Activated T-cell treated with anti-CD3 and anti-CD28 coated beads for 24 hours (primary cell): ENCODE results near the gene PXDN.
"Not testable (repeated sequence)": the region's sequence is repeated elsewhere in the genome, so short reads cannot be mapped to it uniquely, and the experiment has no call there.

Experiments
- DNase-seq: peaks from one replicate; pipeline ENCODE4 v3.0.0-alpha.2; 2020; ENCODE audit warnings: low read depth

PXDN gene

GRCh38 chr2:1741851-1742250 lies 2.5 kb downstream of the PXDN start:
- DNase-seq, result no peak

GRCh38 chr2:1740716-1741589 lies 3.4 kb downstream of the PXDN start:
- no peak for DNase-seq

- DNase-seq, result no peak
These were observed 4.2 kb downstream of the PXDN start for GRCh38 chr2:1739961-1740715.

DNA sequence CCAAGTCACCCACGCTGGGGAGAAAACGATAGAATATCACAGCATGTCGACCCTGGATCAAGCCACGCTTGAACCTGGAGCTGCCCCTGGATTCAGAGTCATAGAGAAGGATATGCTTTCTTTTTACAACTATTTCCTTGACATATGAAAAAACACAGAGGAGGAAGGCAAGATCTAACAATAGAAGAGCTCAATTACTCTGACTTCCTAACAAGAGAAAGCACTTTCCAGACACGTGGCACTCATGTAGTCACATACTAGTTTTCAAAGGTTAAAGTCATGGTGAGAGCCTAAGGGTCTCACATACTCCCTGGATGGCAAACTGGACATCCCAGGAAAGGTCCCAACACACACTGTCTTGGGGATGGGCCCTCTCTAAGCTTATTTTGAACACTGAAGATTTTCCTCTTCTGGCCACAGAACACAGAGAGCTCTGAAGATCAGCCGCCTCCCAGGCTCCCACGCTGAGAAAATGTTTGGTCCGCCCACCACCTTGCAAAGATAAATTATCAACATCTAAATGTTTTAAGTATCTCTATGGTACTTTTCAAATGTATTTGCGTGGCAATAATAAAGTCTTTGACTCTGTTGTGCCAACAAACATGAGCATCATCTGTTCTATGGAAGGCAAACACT lies 4.9 kb downstream of the PXDN start:
- DNase-seq, result no peak

GRCh38 chr2:1738646-1739302 lies 5.5 kb downstream of the PXDN start:
- DNase-seq, result no peak

- no peak for DNase-seq
These were observed 6.2 kb downstream of the PXDN start for GRCh38 chr2:1738163-1738562.

GRCh38 chr2:1736997-1737480 lies 7.3 kb downstream of the PXDN start:
- no peak for DNase-seq

DNA sequence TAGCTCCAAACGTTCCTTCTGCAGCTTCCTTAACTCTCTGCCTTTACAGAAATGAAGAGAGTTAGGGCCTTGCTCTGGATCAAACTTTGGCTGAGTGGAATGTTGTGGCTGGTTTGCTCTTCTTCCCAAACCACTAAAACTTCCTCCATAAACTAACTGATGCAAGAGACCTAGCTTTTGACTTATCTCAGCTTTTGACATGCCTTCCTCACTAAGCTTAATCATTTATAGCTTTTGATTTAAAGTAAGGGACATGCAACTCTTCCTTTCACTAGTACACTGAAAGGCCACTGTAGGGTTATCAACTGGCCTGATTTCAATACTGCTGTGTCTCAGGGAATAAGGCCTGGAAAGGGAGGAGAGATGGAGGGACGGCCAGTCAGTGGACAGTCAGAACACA lies 8.3 kb downstream of the PXDN start:
- no peak for DNase-seq

DNA sequence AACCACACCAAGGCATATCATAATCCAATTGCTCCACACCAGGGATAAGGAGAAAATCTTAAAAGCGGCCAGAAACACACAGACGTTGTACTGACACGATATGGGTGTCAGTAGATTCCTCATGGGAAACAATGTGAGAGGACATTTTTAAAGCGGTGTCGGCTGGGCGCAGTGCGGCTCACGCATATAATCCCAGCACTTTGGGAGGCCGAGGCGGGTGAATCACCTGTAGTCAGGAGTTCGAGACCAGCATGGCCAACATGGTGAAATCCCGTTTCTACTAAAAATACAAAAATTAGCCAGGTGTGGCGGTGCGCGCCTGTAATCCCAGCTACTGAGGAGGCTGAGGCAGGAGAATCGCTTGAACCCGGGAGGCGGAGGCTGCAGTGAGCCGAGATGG lies 11.0 kb downstream of the PXDN start:
- DNase-seq, result not testable (repeated sequence)

DNA sequence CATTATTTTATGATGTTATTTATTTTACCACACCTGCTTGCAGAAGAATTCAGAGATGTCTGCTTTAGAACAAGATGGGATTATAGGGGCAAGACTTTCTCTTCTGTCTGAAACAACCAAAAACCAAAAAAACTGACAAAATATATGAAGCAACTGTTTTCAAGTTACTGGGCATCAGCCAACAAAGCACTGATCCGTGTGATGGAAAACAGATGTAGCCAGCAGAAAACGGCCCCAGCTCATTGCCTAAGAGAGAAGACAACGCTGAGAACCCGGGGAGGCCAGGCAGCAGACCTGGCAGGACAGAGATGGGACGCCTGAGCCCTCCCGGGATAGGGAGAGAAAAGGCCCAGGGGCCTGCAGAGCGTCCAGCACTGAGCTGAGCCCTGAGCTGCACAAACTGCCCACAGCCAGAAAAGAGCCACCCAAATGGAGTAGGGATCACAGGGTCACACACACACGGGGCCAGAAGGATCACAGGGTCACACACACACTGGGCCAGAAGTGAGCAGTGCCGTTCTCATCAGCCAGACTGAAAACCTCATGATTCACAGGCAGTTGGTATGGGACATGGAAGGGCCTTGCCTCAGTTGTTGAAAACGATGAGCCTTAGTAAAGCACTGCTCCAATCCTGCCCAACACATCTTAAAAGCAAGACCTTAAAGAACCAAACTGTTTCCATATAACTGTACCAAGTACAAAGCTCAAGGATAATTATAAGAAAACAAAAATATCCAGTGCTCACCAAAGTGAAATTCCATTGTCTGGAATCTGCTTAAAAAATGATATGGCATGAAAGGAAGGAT lies 12.1 kb downstream of the PXDN start:
- no peak for DNase-seq

GRCh38 chr2:1731447-1731962 lies 12.8 kb downstream of the PXDN start:
- no peak for DNase-seq

DNA sequence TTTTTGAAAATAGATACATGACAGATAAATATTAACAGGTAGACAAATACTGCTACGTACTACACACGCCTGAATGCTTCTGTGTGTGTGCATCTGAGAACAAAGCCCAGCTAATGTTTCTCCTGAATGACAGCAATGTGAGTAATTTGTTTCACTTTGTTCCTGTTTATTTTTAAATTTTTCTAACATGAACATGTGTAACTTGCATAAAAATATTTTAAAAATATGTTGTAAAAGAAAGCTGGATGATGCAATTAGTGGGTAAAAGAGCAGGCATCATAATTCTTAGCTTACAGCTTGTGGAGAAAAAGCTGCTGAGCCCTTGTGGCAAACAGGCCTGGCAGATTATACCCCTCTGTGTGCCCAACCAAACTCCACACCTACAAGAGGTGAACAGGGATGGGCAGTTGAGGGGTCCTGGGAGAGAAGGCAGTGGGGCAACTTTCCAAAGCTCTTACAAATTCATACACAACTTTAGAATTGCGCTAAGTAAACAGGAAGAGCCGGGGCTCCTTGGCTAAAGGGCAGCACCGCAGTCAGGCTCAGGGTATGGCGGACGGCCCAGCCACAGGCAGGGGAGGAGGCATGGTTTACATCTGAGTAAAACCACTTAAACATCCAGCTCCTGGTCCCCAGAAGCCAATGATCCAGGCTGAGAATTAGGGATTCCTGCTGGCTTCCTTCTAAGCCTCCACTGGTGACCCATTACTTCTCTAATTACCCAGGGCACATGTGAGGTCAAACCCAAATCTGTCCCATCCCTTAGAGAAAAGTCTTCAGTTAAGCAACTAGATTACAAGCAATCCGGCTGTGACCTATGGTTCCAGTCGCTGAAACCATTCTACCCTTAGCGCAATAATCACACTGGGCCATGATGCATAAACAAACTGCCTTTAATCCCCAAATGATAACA lies 14.0 kb downstream of the PXDN start:
- no peak for DNase-seq

- no peak for DNase-seq
These were observed 15.1 kb downstream of the PXDN start for GRCh38 chr2:1729242-1729641.

GRCh38 chr2:1728821-1729220 lies 15.5 kb downstream of the PXDN start:
- no peak for DNase-seq

DNA sequence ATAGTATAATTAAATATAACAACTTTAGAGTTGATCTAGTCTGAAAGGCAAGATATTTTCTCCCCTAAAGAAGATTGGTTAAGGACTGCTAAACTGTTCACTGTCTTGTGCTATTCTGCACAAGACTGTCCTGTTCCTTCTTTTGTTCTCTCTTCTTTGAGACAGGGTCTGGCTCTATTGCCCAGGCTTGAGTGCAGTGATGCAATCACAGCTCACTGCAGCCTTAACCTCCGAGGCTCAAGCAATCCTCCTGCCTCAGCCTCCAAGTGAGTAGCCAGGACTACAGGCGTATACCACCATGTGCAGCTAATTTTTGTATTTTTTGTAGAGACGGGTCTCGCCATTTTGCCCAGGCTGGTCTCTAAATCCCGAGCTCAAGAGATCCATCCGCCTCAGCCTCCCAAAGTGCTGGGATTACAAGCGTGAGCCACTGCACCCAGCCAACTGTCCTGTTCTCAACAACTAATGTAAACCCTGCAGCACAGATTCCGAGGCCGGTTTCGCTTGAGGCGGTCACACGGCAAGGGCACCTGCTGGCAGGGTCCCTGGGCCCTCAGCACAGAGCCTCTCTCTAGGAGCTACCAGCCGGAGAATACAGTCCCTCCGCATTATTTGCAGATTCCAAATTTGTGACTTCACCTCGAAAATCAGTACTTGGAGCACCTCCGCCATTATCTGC lies 16.4 kb downstream of the PXDN start:
- DNase-seq, result no peak

GRCh38 chr2:1727101-1727771 lies 17.1 kb downstream of the PXDN start:
- DNase-seq, result no peak

- no peak for DNase-seq
These were observed 17.8 kb downstream of the PXDN start for GRCh38 chr2:1726558-1726957.

DNA sequence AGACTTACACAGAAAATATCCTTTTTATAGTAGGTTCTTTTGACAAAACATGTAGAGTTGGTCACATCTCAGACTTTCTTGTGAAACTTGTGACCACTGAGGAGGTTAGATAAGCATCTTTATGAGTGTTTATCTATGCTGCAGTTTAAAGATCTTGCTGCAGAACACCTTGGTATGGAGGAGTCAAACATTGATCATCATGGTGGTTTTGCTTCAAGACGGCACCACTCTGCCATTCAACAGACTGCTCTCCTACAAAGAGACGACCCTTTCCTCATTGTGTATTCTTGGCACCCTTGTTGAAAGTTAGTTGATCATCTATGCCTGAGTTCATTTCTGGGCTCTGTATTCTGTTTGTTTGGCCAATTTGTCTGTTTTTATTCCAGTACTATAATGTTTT lies 20.0 kb downstream of the PXDN start:
- not testable (repeated sequence) for DNase-seq
